ENCODE measurements around the gene CLDN22. TPM values are rescaled to one million over a fixed set of nuclear protein-coding genes. Genes with fewer than 3 reads are reported as not detected.

The CLDN22 gene
- total and polyA plus RNA-seq, 10 of the 15 experiments (the other 5 are each of a cell fraction or from before 2014, with no cell fraction given), result not detected

DNA sequence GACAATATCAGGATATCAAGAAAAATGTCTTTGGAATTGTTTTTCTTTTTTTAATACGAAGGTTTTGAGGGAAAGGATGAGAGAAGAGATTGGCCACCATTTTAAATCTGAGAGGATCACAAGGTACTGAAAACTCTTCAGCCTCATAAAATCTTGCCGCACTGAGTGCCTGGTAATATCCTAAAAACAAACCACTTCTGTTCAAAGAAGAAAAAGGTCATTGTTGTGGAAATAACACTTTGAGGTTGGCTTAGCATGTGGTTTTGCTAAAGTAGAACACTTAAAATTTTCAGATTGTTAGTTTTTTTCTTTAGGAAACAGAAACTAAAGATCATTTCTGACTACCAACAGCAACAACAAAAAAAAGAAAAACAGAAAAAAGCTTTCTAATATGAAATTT, 1.0 kb upstream of the CLDN22 start (continued):
- TF ChIP-seq, protein P1, sequence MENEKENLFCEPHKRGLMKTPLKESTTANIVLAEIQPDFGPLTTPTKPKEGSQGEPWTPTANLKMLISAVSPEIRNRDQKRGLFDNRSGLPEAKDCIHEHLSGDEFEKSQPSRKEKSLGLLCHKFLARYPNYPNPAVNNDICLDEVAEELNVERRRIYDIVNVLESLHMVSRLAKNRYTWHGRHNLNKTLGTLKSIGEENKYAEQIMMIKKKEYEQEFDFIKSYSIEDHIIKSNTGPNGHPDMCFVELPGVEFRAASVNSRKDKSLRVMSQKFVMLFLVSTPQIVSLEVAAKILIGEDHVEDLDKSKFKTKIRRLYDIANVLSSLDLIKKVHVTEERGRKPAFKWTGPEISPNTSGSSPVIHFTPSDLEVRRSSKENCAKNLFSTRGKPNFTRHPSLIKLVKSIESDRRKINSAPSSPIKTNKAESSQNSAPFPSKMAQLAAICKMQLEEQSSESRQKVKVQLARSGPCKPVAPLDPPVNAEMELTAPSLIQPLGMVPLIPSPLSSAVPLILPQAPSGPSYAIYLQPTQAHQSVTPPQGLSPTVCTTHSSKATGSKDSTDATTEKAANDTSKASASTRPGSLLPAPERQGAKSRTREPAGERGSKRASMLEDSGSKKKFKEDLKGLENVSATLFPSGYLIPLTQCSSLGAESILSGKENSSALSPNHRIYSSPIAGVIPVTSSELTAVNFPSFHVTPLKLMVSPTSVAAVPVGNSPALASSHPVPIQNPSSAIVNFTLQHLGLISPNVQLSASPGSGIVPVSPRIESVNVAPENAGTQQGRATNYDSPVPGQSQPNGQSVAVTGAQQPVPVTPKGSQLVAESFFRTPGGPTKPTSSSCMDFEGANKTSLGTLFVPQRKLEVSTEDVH (IDR thresholded peaks at IDR 0.05; ENCODE audit: low read depth, partially characterized antibody), result no peak
- TF ChIP-seq POU2F2 (IDR thresholded peaks at IDR 0.05; ENCODE audit: borderline replicate concordance, low read depth, low read length) (no peak), ZZZ3 (IDR thresholded peaks at IDR 0.05; ENCODE audit: control insufficient read depth, insufficient read length, low read depth) (no peak), MTA2 (IDR thresholded peaks at IDR 0.05; ENCODE audit: low read depth) (peak; percentile 71), PAX8 (IDR thresholded peaks at IDR 0.05) (no peak), ZNF207 (IDR thresholded peaks at IDR 0.05; ENCODE audit: borderline replicate concordance) (no peak), ZNF217 (IDR thresholded peaks at IDR 0.05) (no peak), POLR2AphosphoS2 (IDR thresholded peaks at IDR 0.05; ENCODE audit: low read depth, low read length) (no peak), HSF1 (IDR thresholded peaks at IDR 0.05; ENCODE audit: low read depth, low read length) (no peak), IKZF1 (conservative IDR thresholded peaks at IDR 0.05) (no peak), FOXM1 (IDR thresholded peaks at IDR 0.05; ENCODE audit: low read depth, low read length) (no peak), ZNF384 (IDR thresholded peaks at IDR 0.05; ENCODE audit: borderline replicate concordance, low read depth, low read length) (peak; percentile 62; the same call in 1 of the 2 replicates), CBX3 (IDR thresholded peaks at IDR 0.05; ENCODE audit: borderline replicate concordance, low read depth) (no peak), JUND (IDR thresholded peaks at IDR 0.05; ENCODE audit: low read depth, low read length) (no peak), EED (IDR thresholded peaks at IDR 0.05; ENCODE audit: low read depth) (no peak), SMAD1 (IDR thresholded peaks at IDR 0.05; ENCODE audit: low read depth, partially characterized antibody) (no peak), NR2F1 (conservative IDR thresholded peaks at IDR 0.05) (0 out of 2 replicates have a peak, but pooled peaks have one; percentile 48), KLF5 (IDR thresholded peaks at IDR 0.05; ENCODE audit: partially characterized antibody) (no peak), RAD21 (IDR thresholded peaks at IDR 0.05; ENCODE audit: insufficient read depth, low read depth, low read length) (no peak), IKZF2 (IDR thresholded peaks at IDR 0.05) (peak in 1 of 2 experiments; percentile 24; a peak in 2 of 4 replicates), HDGF (IDR thresholded peaks at IDR 0.05) (no peak), ATF7 (IDR thresholded peaks at IDR 0.05; ENCODE audit: low read depth) (0 out of 2 replicates have a peak, but pooled peaks have one; percentile 34), RFX5 (IDR thresholded peaks at IDR 0.05; ENCODE audit: low read depth, low read length) (no peak)
- TF ChIP-seq, protein P2, sequence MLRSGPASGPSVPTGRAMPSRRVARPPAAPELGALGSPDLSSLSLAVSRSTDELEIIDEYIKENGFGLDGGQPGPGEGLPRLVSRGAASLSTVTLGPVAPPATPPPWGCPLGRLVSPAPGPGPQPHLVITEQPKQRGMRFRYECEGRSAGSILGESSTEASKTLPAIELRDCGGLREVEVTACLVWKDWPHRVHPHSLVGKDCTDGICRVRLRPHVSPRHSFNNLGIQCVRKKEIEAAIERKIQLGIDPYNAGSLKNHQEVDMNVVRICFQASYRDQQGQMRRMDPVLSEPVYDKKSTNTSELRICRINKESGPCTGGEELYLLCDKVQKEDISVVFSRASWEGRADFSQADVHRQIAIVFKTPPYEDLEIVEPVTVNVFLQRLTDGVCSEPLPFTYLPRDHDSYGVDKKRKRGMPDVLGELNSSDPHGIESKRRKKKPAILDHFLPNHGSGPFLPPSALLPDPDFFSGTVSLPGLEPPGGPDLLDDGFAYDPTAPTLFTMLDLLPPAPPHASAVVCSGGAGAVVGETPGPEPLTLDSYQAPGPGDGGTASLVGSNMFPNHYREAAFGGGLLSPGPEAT (IDR thresholded peaks at IDR 0.05; ENCODE audit: low read depth), result peak; percentile 61; the same call in 1 of the 2 replicates
- TF ChIP-seq, protein P3, sequence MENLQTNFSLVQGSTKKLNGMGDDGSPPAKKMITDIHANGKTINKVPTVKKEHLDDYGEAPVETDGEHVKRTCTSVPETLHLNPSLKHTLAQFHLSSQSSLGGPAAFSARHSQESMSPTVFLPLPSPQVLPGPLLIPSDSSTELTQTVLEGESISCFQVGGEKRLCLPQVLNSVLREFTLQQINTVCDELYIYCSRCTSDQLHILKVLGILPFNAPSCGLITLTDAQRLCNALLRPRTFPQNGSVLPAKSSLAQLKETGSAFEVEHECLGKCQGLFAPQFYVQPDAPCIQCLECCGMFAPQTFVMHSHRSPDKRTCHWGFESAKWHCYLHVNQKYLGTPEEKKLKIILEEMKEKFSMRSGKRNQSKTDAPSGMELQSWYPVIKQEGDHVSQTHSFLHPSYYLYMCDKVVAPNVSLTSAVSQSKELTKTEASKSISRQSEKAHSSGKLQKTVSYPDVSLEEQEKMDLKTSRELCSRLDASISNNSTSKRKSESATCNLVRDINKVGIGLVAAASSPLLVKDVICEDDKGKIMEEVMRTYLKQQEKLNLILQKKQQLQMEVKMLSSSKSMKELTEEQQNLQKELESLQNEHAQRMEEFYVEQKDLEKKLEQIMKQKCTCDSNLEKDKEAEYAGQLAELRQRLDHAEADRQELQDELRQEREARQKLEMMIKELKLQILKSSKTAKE (IDR thresholded peaks at IDR 0.05; ENCODE audit: low read depth, poor library complexity, severe bottlenecking), result no peak

Data from GM12878 (cell line).